Breast epithelium (tissue), 4 donors: Measurements from ENCODE around the gene ANKS1A. TPM values are rescaled to one million over a fixed set of nuclear protein-coding genes. Genes with fewer than 3 reads are reported as not detected.
"Not testable (repeated sequence)": the region's sequence is repeated elsewhere in the genome, so short reads cannot be mapped to it uniquely, and the experiment has no call there.

Experiments used
- DNase-seq, 2 donors: peaks; one replicate each; pipeline ENCODE4 v3.0.0-alpha.2; 2019; ENCODE audit warnings: low spot score in 2 of 2
- H3K27ac ChIP-seq, 2 donors: fragments of 200-600 bp; sonication (generic) in 1 of 2; one replicate each; pipeline ENCODE4 v1.5.1; 2016 to 2019; ENCODE audit warnings: mild to moderate bottlenecking in 1 of 2
- H3K27me3 ChIP-seq, 2 donors: fragments of 200-600 bp; sonication (generic) in 1 of 2; one replicate each; pipeline versions ENCODE4 v1.5.1 to v1.6.0; 2017 to 2019; ENCODE audit warnings: control low read depth in 1 of 2, mild to moderate bottlenecking in 1 of 2
- H3K36me3 ChIP-seq: fragments of 200-600 bp; one replicate; pipeline ENCODE4 v1.5.1; 2019
- H3K4me1 ChIP-seq, 2 donors: fragments of 200-600 bp; sonication (generic); one replicate each; pipeline ENCODE4 v1.5.1; 2016 to 2019; ENCODE audit warnings: control low read depth in 1 of 2
- H3K4me3 ChIP-seq, 3 donors: fragments of 200-600 bp; sonication (generic); 1 replicate in 2 of 3; 2 replicates in 1 of 3; pipeline ENCODE4 v1.5.1; 2016 to 2019; ENCODE audit warnings: mild to moderate bottlenecking in 3 of 3, moderate library complexity in 2 of 3
- H3K9me3 ChIP-seq, 2 donors: fragments of 200-600 bp; sonication (generic) in 1 of 2; one replicate each; pipeline ENCODE4 v1.5.1; 2016 to 2019; ENCODE audit warnings: control low read depth in 1 of 2
- CTCF ChIP-seq, 3 donors: fragments of 450-650 bp; IDR thresholded peaks; one replicate each; pipeline ENCODE4 v1.5.1; 2016 to 2017; ENCODE audit warnings: antibody characterized with exemption in 3 of 3, mild to moderate bottlenecking in 3 of 3, moderate library complexity in 3 of 3
- POLR2A ChIP-seq: fragments of 450-650 bp; IDR thresholded peaks from one replicate; pipeline ENCODE4 v1.6.1; 2016; ENCODE audit warnings: antibody characterized with exemption, mild to moderate bottlenecking, moderate library complexity
- POLR2AphosphoS5 ChIP-seq, 3 donors: sonication (generic); formaldehyde crosslinking; IDR thresholded peaks; one replicate each; pipeline ENCODE4 v1.6.1; 2017; ENCODE audit warnings: antibody characterized with exemption in 3 of 3
- intact Hi-C: fragments of 100-400 bp; cut with DNase I; formaldehyde crosslinking; loops from one replicate; pipeline ENCODE4 v1.15.1; 2023; ENCODE audit warnings: low total_unique reads
- total RNA-seq, 3 donors: library from RNA; depleted of rRNA; stranded (reverse); fragments of >200 nt; gene quantifications; one replicate each; pipeline ENCODE4 v1.1.0, GENCODE V29; 2016

The ANKS1A gene
- 10 to 100 TPM; 18.2 to 26.5 (median 23.4) TPM for total RNA-seq

- TF ChIP-seq POLR2AphosphoS5 (IDR thresholded peaks at IDR 0.05) (peak; percentile 72 to 95 (median 76)), POLR2A (peak; percentile 68), CTCF (IDR thresholded peaks at IDR 0.05) (no peak)
- H3K36me3 ChIP-seq, result no peaks in the 10 kb centered on the region
- H3K9me3 ChIP-seq, result no peaks in the 10 kb centered on the region
- intact Hi-C loops, result no loop called here
- peak within 1 kb of the TSS; percentile 59 to 81 (median 75) for H3K4me3 ChIP-seq
- H3K27ac ChIP-seq, result peak within 1 kb of the TSS; percentile 87 to 94
- DNase-seq, result peak; percentile 86 to 88
- peaks cover 0 to 12% of the 10 kb centered on the region in 2 donors for H3K4me1 ChIP-seq
- no peaks in the 10 kb centered on the region for H3K27me3 ChIP-seq
Measured at GRCh38 chr6:34888874-34889555, at the start of gene ANKS1A. ANKS1A (plus strand) TSS chr6:34889255; CDS start chr6:34889403, 148 bp downstream.

- Histone ChIP-seq H3K36me3 (no peaks in the 10 kb centered on the region), H3K27ac (no peak overlapping the region), H3K4me3 (no peak overlapping the region), H3K4me1 (no peaks in the 10 kb centered on the region), H3K27me3 (no peaks in the 10 kb centered on the region), H3K9me3 (no peaks in the 10 kb centered on the region)
- intact Hi-C loops, result no loop called here
- no peak for TF ChIP-seq POLR2AphosphoS5 (IDR thresholded peaks at IDR 0.05)
- TF ChIP-seq POLR2A, result no peak
- TF ChIP-seq CTCF (IDR thresholded peaks at IDR 0.05), result no peak
- no peak for DNase-seq
Measured at GRCh38 chr6:34839666-34840352, 49.2 kb upstream of the ANKS1A start.

GRCh38 chr6:34849066-34849465 is 40.0 kb upstream of the ANKS1A start:
- H3K4me3 ChIP-seq, H3K9me3 ChIP-seq, H3K4me1 ChIP-seq, intact Hi-C loops, H3K36me3 ChIP-seq, H3K27me3 ChIP-seq, DNase-seq, H3K27ac ChIP-seq: not testable (repeated sequence)

GRCh38 chr6:34851361-34851760 is 37.7 kb upstream of the ANKS1A start:
- no peak for DNase-seq
- no peaks in the 10 kb centered on the region for H3K36me3 ChIP-seq
- intact Hi-C loops, result no loop called here

GRCh38 chr6:34852406-34853085 is 36.5 kb upstream of the ANKS1A start:
- H3K36me3 ChIP-seq, result no peaks in the 10 kb centered on the region
- no peaks in the 10 kb centered on the region for H3K4me1 ChIP-seq

More at GRCh38 chr6:34851361-34851760, 37.7 kb upstream of the ANKS1A start:
- no peaks in the 10 kb centered on the region for H3K27me3 ChIP-seq
- H3K27ac ChIP-seq, result no peak overlapping the region
- no peaks in the 10 kb centered on the region for H3K9me3 ChIP-seq
- H3K4me1 ChIP-seq, result no peaks in the 10 kb centered on the region
- no peak overlapping the region for H3K4me3 ChIP-seq
- TF ChIP-seq CTCF (IDR thresholded peaks at IDR 0.05) (no peak), POLR2AphosphoS5 (IDR thresholded peaks at IDR 0.05) (no peak)

More at GRCh38 chr6:34852406-34853085, 36.5 kb upstream of the ANKS1A start:
- no peak for DNase-seq
- Histone ChIP-seq H3K9me3 (no peaks in the 10 kb centered on the region), H3K27me3 (no peaks in the 10 kb centered on the region), H3K4me3 (no peak overlapping the region), H3K27ac (no peak overlapping the region)
- TF ChIP-seq POLR2AphosphoS5 (IDR thresholded peaks at IDR 0.05), result no peak
- no peak for TF ChIP-seq POLR2A
- no peak for TF ChIP-seq CTCF (IDR thresholded peaks at IDR 0.05)
- intact Hi-C loops, result no loop called here
